Large intestine (tissue), 3 donors: ENCODE results near the gene GNA14. TPM values are rescaled to one million over a fixed set of nuclear protein-coding genes. Genes with fewer than 3 reads are reported as not detected.

Source experiments
- DNase-seq, 2 donors: peaks; one replicate each; pipeline versions ENCODE4 v3.0.0 to v3.0.0-alpha.2; 2013
- H3K27ac ChIP-seq: one replicate; pipeline ENCODE4 v1.5.1; 2013; ENCODE audit warnings: low read length
- H3K27me3 ChIP-seq: 2 replicates; pipeline ENCODE4 v1.6.1; 2013; ENCODE audit warnings: low read length; ENCODE audit not compliant: control insufficient read depth, insufficient read depth
- H3K36me3 ChIP-seq: 2 replicates; pipeline ENCODE4 v1.6.1; 2013; ENCODE audit warnings: low read length; ENCODE audit not compliant: control insufficient read depth, insufficient read depth
- H3K4me1 ChIP-seq: one replicate; pipeline ENCODE4 v1.6.1; 2013; ENCODE audit warnings: low read length; ENCODE audit not compliant: control insufficient read depth, insufficient read depth
- H3K4me3 ChIP-seq: one replicate; pipeline ENCODE4 v1.5.1; 2013; ENCODE audit warnings: low read length
- H3K9me3 ChIP-seq: one replicate; pipeline ENCODE4 v1.6.1; 2013; ENCODE audit warnings: mild to moderate bottlenecking, low read depth, low read length, moderate library complexity; ENCODE audit not compliant: control insufficient read depth
- WGBS: methylation state at CpG from one replicate; pipeline ENCODE4 v1.1.5; 2013; ENCODE audit warnings: low lambda C conversion rate; ENCODE audit not compliant: insufficient coverage; 5-methylcytosine and 5-hydroxymethylcytosine counted together
- polyA plus RNA-seq: library from polyadenylated mRNA; unstranded; fragments of 120-200 nt; gene quantifications from one replicate; pipeline ENCODE4 v1.2.1, GENCODE V29; 2013

Gene GNA14
- polyA plus RNA-seq, 1 donor: 2.7 TPM

GRCh38 chr9:77514886-77515711, 133.0 kb downstream of the GNA14 start:
- Histone ChIP-seq H3K36me3 (no peaks in the 10 kb centered on the region), H3K27me3 (no peaks in the 10 kb centered on the region), H3K4me1 (peaks cover 6% of the 10 kb centered on the region), H3K27ac (no peak overlapping the region), H3K4me3 (no peak overlapping the region), H3K9me3 (no peaks in the 10 kb centered on the region)
- 64% methylated on average over 2 of the region's 9 CpGs for WGBS
- no peak for DNase-seq

DNA sequence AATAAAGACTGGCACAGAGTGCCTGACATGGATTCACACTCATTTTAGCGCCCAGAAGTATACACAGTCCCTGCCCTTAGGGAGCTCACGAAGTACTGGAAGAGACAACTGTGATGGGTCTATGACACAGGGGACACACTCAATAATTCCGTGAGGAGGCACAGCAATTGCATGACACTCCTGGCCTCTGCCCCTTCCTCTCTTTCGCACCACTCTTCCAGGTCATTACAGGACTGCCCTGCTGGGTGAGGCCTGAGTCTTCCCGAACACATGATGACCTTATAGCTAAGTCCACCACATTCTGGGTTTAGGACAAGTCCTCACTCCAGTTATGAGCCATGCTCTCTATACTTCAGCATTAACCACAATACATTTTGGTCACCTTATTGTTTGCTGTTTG, 134.7 kb downstream of the GNA14 start:
- Histone ChIP-seq H3K36me3 (no peaks in the 10 kb centered on the region), H3K4me1 (peaks cover 6% of the 10 kb centered on the region), H3K9me3 (no peaks in the 10 kb centered on the region), H3K27me3 (no peaks in the 10 kb centered on the region), H3K27ac (no peak overlapping the region), H3K4me3 (no peak overlapping the region)
- no peak for DNase-seq
- WGBS: no CpG with 5 or more reads among the region's 5 CpGs

- Histone ChIP-seq H3K9me3 (no peaks in the 10 kb centered on the region), H3K27ac (no peak overlapping the region), H3K36me3 (no peaks in the 10 kb centered on the region), H3K27me3 (no peaks in the 10 kb centered on the region), H3K4me3 (no peak overlapping the region), H3K4me1 (peaks cover 6% of the 10 kb centered on the region)
- DNase-seq: peak in 1 of 2 donors; percentile 23
Observed at GRCh38 chr9:77512876-77513275, 135.2 kb downstream of the GNA14 start.

DNA sequence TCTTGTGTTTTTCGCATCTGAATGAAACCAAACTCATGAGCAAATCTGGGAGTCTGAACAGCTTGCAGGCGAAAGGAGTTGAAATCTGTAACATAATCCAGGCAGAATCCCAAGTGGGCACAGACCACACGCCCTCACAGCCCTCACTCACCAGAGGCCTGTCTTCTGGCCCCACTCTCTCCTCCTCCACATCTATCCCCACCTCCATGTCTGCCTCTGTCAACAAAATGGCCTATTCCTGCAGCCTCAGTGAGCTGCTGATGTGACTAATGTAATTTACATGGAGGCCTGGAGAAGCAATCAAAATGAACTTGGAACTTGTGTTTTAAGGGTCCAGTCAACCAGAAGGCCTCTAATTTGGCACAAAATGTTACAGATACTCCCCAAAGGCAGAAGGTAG, 136.6 kb downstream of the GNA14 start:
- WGBS: no CpG with 5 or more reads among the region's 3 CpGs
- DNase-seq: no peak
- no peaks in the 10 kb centered on the region for H3K9me3 ChIP-seq

GRCh38 chr9:77510666-77511065, 137.5 kb downstream of the GNA14 start:
- WGBS: 100% methylated on average over 1 of the region's 3 CpGs
- Histone ChIP-seq H3K27ac (no peak overlapping the region), H3K27me3 (no peaks in the 10 kb centered on the region), H3K4me1 (peaks cover 6% of the 10 kb centered on the region), H3K4me3 (no peak overlapping the region), H3K36me3 (no peaks in the 10 kb centered on the region), H3K9me3 (no peaks in the 10 kb centered on the region)
- DNase-seq: no peak

More for the DNA sequence above, 136.6 kb downstream of the GNA14 start:
- H3K4me1 ChIP-seq: peaks cover 6% of the 10 kb centered on the region
- H3K36me3 ChIP-seq: no peaks in the 10 kb centered on the region
- H3K4me3 ChIP-seq: no peak overlapping the region
- H3K27me3 ChIP-seq: no peaks in the 10 kb centered on the region
- no peak overlapping the region for H3K27ac ChIP-seq

DNA sequence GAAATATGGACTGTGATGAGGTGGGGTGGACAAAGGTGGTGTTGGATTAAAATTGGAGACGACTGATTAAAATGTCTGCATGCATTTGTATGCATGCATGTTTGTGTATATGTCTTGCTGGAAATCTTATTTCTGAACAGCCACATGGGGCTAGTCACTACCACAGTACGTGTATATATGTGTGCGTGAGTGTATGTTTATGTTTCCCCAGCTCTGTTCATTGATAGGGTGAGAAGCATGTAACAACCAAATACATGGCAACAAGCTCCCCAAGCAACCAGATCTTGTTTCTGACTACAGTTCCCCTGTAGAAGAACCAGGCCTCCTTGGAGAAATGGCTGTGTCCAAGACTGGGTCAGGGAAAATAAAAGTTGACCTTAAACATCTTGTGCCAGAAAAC, 139.7 kb downstream of the GNA14 start:
- H3K36me3 ChIP-seq: no peaks in the 10 kb centered on the region
- peaks cover 6% of the 10 kb centered on the region for H3K4me1 ChIP-seq
- H3K27me3 ChIP-seq: no peaks in the 10 kb centered on the region
- DNase-seq: no peak
- WGBS: no CpG with 5 or more reads among the region's 3 CpGs
- H3K9me3 ChIP-seq: no peaks in the 10 kb centered on the region
- H3K27ac ChIP-seq: no peak overlapping the region
- no peak overlapping the region for H3K4me3 ChIP-seq

GRCh38 chr9:77507212-77507961, 140.7 kb downstream of the GNA14 start:
- Histone ChIP-seq H3K27me3 (no peaks in the 10 kb centered on the region), H3K27ac (no peak overlapping the region), H3K4me1 (no peaks in the 10 kb centered on the region), H3K36me3 (no peaks in the 10 kb centered on the region), H3K9me3 (no peaks in the 10 kb centered on the region), H3K4me3 (no peak overlapping the region)
- WGBS: 80% methylated on average over 1 of the region's 7 CpGs
- DNase-seq: no peak

DNA sequence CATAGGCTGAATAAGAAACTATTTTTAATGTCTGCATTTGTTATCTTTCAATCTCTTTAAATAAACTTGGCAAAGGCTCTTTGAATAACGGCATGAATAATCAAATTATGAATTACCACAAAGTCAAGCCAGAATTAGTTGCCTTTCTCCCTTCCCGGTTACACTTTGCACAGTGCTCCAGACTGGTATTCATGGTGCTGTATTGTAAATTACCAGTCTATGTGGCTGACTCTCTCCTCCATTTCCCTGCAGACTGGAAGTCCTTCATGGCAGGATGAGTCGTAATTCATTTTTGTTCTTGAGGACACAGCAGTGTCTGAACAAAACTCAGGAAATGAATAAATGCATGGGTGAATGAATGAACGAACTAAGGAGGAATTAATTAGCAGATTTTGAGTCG, 142.9 kb downstream of the GNA14 start:
- no peaks in the 10 kb centered on the region for H3K36me3 ChIP-seq
- DNase-seq: no peak
- WGBS: 100% methylated on average over 1 of the region's 5 CpGs
- no peaks in the 10 kb centered on the region for H3K9me3 ChIP-seq
- H3K4me1 ChIP-seq: no peaks in the 10 kb centered on the region
- no peaks in the 10 kb centered on the region for H3K27me3 ChIP-seq
- no peak overlapping the region for H3K4me3 ChIP-seq
- no peak overlapping the region for H3K27ac ChIP-seq

- Histone ChIP-seq H3K27me3 (no peaks in the 10 kb centered on the region), H3K9me3 (no peaks in the 10 kb centered on the region), H3K27ac (no peak overlapping the region), H3K4me1 (no peaks in the 10 kb centered on the region), H3K36me3 (no peaks in the 10 kb centered on the region), H3K4me3 (no peak overlapping the region)
- WGBS: no CpG with 5 or more reads among the region's 3 CpGs
- no peak for DNase-seq
Observed at GRCh38 chr9:77502568-77502967, 145.6 kb downstream of the GNA14 start.

DNA sequence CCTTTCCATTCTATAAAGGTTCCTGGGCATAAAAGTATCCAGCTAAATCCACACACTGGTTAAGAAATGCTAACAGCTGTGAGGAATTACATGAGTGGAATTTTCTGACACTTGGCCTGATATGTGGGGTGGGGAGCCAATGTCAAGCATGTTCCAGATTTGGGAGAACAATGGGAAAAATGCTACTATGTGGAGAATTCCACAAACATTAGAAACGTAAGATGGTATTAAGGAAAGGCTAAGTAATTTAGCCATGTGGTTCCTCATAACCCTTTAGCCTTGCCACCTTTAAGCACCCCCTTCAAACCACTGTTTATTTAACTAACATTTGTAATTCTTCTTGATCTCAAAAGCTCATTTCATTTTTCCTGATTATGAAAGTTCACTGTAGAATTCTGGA, 149.2 kb downstream of the GNA14 start:
- Histone ChIP-seq H3K27ac (no peak overlapping the region), H3K27me3 (no peaks in the 10 kb centered on the region), H3K4me3 (no peak overlapping the region), H3K4me1 (no peaks in the 10 kb centered on the region), H3K36me3 (no peaks in the 10 kb centered on the region), H3K9me3 (no peaks in the 10 kb centered on the region)
- WGBS: no CpG with 5 or more reads among the region's 1 CpG
- no peak for DNase-seq
